ENCODE data around the gene RBM15B. TPM values are rescaled to one million over a fixed set of nuclear protein-coding genes. Genes with fewer than 3 reads are reported as not detected.

The RBM15B gene
- total and polyA plus RNA-seq, 2 donors (not counting 1 experiment from before 2014, with no cell fraction given): 10.8 to 29.5 TPM

GRCh38 chr3:51374456-51374855 is 16.6 kb upstream of the RBM15B start:
- no peaks in the 10 kb centered on the region for H3K9me3 ChIP-seq (ENCODE audit: control extremely low read depth in 1 of 3, control insufficient read depth in 2 of 3, insufficient read depth in 1 of 3, low read length in 2 of 3)
- no peaks in the 10 kb centered on the region for H3K4me1 ChIP-seq (ENCODE audit: control insufficient read depth in 2 of 2, insufficient read depth in 2 of 2, low read length in 2 of 2)
- ChIA-PET POLR2A (no interaction called here), CTCF (interaction anchor here (1.2 kb wide), 1 partner anchor 274 kb away, joined by 3 read pairs; no protein-coding TSS in a partner anchor)
- H3K27me3 ChIP-seq (replicated peaks in 1 of 4; ENCODE audit: control extremely low read depth in 1 of 4, control insufficient read depth in 3 of 4, insufficient read depth in 4 of 4, low read length in 3 of 4): peaks cover 0 to 26% (median 4%) of the 10 kb centered on the region in 4 experiments
- no peak for ATAC-seq (ENCODE audit: low read depth)
- TF ChIP-seq CTCF (IDR thresholded peaks at IDR 0.05): no peak
- Mint-ChIP-seq H3K4me1 (no peaks in the 10 kb centered on the region), H3K27ac (no peak overlapping the region), H3K27me3 (peaks cover 49% of the 10 kb centered on the region), H3K4me3 (no peak overlapping the region), H3K9me3 (ENCODE audit: insufficient read depth) (no peaks in the 10 kb centered on the region)
- intact Hi-C loops (cut with micrococcal nuclease): no loop called here
- H3K27ac ChIP-seq (ENCODE audit: low read length in 2 of 2): no peak overlapping the region
- H3K4me3 ChIP-seq (ENCODE audit: control extremely low read depth in 1 of 5, extremely low read depth in 1 of 5, insufficient read depth in 1 of 5, low read depth in 2 of 5, low read length in 4 of 5): no peak overlapping the region
- 97% methylated on average over 10 of the region's 11 CpGs for WGBS (ENCODE audit: insufficient coverage)
- no peak for DNase-seq
- no peak overlapping the region for H2AFZ ChIP-seq (ENCODE audit: insufficient read depth, low read depth, low read length, poor library complexity, severe bottlenecking)
- no peaks in the 10 kb centered on the region for H3K79me2 ChIP-seq (ENCODE audit: control insufficient read depth, insufficient read depth, low read length)
- no peaks in the 10 kb centered on the region for H3K36me3 ChIP-seq (replicated peaks in 1 of 2; ENCODE audit: control extremely low read depth in 1 of 2, control insufficient read depth in 1 of 2, extremely low read depth in 1 of 2, insufficient read depth in 2 of 2, low read length in 1 of 2)
- H3K4me2 ChIP-seq (replicated peaks; ENCODE audit: low read depth, low read length, poor library complexity, severe bottlenecking): no peak overlapping the region
- H3K9ac ChIP-seq (ENCODE audit: low read length): no peak overlapping the region
- no peaks in the 10 kb centered on the region for H4K20me1 ChIP-seq (ENCODE audit: control insufficient read depth, insufficient read depth, low read length, poor library complexity, severe bottlenecking)

- Histone ChIP-seq H4K20me1 (ENCODE audit: control insufficient read depth, insufficient read depth, low read length, poor library complexity, severe bottlenecking) (no peaks in the 10 kb centered on the region), H3K27me3 (replicated peaks in 1 of 4; ENCODE audit: control extremely low read depth in 1 of 4, control insufficient read depth in 3 of 4, insufficient read depth in 4 of 4, low read length in 3 of 4) (peaks cover 0 to 30% (median 4%) of the 10 kb centered on the region in 4 experiments), H3K4me1 (ENCODE audit: control insufficient read depth in 2 of 2, insufficient read depth in 2 of 2, low read length in 2 of 2) (no peaks in the 10 kb centered on the region), H3K4me2 (replicated peaks; ENCODE audit: low read depth, low read length, poor library complexity, severe bottlenecking) (no peak overlapping the region), H3K4me3 (ENCODE audit: control extremely low read depth in 1 of 5, extremely low read depth in 1 of 5, insufficient read depth in 1 of 5, low read depth in 2 of 5, low read length in 4 of 5) (no peak overlapping the region), H3K36me3 (replicated peaks in 1 of 2; ENCODE audit: control extremely low read depth in 1 of 2, control insufficient read depth in 1 of 2, extremely low read depth in 1 of 2, insufficient read depth in 2 of 2, low read length in 1 of 2) (no peaks in the 10 kb centered on the region), H3K9me3 (ENCODE audit: control extremely low read depth in 1 of 3, control insufficient read depth in 2 of 3, insufficient read depth in 1 of 3, low read length in 2 of 3) (no peaks in the 10 kb centered on the region), H3K79me2 (ENCODE audit: control insufficient read depth, insufficient read depth, low read length) (no peaks in the 10 kb centered on the region), H3K27ac (ENCODE audit: low read length in 2 of 2) (no peak overlapping the region), H3K9ac (ENCODE audit: low read length) (no peak overlapping the region), H2AFZ (ENCODE audit: insufficient read depth, low read depth, low read length, poor library complexity, severe bottlenecking) (no peak overlapping the region)
- no peaks in the 10 kb centered on the region for H3K9me3 Mint-ChIP-seq (ENCODE audit: insufficient read depth)
- peaks cover 43% of the 10 kb centered on the region for H3K27me3 Mint-ChIP-seq
- ATAC-seq (ENCODE audit: low read depth) (no peak), DNase-seq (no peak)
- no peak overlapping the region for H3K27ac Mint-ChIP-seq
- intact Hi-C loops (cut with micrococcal nuclease): no loop called here
- ChIA-PET CTCF (interaction anchor here (1.2 to 1.3 kb wide), 2 partner anchors 12 to 275 kb away, joined by 3 read pairs; no protein-coding TSS in a partner anchor), POLR2A (no interaction called here)
- TF ChIP-seq CTCF (IDR thresholded peaks at IDR 0.05) (no peak), EZH2 (IDR thresholded peaks at IDR 0.05; ENCODE audit: borderline replicate concordance, insufficient read depth, low read depth, low read length, poor library complexity, severe bottlenecking) (no peak)
- no peak overlapping the region for H3K4me3 Mint-ChIP-seq
- H3K4me1 Mint-ChIP-seq: no peaks in the 10 kb centered on the region
Observed at GRCh38 chr3:51375136-51375535, 15.9 kb upstream of the RBM15B start.
